ENCODE measurements around the gene HCAR1. TPM values are rescaled to one million over a fixed set of nuclear protein-coding genes. Genes with fewer than 3 reads are reported as not detected.

HCAR1 gene
- total RNA-seq: 1 to 10 TPM; 4.0 to 7.7 (median 4.8) TPM

- TF ChIP-seq, protein P1, sequence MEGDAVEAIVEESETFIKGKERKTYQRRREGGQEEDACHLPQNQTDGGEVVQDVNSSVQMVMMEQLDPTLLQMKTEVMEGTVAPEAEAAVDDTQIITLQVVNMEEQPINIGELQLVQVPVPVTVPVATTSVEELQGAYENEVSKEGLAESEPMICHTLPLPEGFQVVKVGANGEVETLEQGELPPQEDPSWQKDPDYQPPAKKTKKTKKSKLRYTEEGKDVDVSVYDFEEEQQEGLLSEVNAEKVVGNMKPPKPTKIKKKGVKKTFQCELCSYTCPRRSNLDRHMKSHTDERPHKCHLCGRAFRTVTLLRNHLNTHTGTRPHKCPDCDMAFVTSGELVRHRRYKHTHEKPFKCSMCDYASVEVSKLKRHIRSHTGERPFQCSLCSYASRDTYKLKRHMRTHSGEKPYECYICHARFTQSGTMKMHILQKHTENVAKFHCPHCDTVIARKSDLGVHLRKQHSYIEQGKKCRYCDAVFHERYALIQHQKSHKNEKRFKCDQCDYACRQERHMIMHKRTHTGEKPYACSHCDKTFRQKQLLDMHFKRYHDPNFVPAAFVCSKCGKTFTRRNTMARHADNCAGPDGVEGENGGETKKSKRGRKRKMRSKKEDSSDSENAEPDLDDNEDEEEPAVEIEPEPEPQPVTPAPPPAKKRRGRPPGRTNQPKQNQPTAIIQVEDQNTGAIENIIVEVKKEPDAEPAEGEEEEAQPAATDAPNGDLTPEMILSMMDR (IDR thresholded peaks at IDR 0.05; ENCODE audit: low read depth): no peak
These were observed at the start of gene HCAR1 for GRCh38 chr12:122730215-122731014. HCAR1 (minus strand) TSS chr12:122730844; CDS start chr12:122730339, 505 bp downstream.

- TF ChIP-seq, protein P1 (IDR thresholded peaks at IDR 0.05; ENCODE audit: low read depth): no peak
These were observed 26.9 kb upstream of the HCAR1 start for GRCh38 chr12:122757568-122757967.

DNA sequence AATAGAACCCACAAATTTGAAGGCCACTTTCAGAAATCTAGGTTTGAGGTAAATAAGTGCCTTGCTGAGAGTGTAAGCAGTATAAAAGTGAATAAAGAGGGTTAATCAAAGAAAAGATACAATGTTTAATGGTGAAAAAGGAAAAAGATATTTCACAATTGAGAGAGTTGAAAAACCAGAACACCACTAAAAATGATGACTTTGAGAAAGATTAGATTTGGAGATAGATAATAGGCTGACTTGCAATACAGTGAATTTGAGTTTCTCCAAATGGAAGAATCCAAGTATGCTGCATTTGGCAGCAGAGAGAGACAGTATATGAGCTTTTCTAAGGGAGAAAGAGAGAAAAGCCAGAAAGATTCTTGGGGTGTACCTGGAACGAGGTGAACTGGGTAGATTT is 24.1 kb upstream of the HCAR1 start:
- TF ChIP-seq, protein P1 (IDR thresholded peaks at IDR 0.05; ENCODE audit: low read depth): no peak

GRCh38 chr12:122753319-122753650 is 22.6 kb upstream of the HCAR1 start:
- TF ChIP-seq, protein P1 (IDR thresholded peaks at IDR 0.05; ENCODE audit: low read depth): no peak

- TF ChIP-seq, protein P1 (IDR thresholded peaks at IDR 0.05; ENCODE audit: low read depth): no peak
These were observed 22.0 kb upstream of the HCAR1 start, which contains the start of gene DENR for GRCh38 chr12:122752464-122753318. DENR (plus strand) TSS chr12:122752824; CDS start chr12:122753702, 878 bp downstream.

- TF ChIP-seq, protein P1 (IDR thresholded peaks at IDR 0.05; ENCODE audit: low read depth): no peak
These were observed 19.1 kb upstream of the HCAR1 start for GRCh38 chr12:122749569-122750332.

All from subcutaneous adipose tissue (tissue), 4 donors.